ENCODE results near the gene BBLN.

BBLN gene

GRCh38 chr9:128187361-128187760 is 27.3 kb downstream of the BBLN start:
- Histone ChIP-seq H3K4me3 (replicated peaks; ENCODE audit: insufficient read depth, low read length) (no peak overlapping the region), H3K27me3 (ENCODE audit: insufficient read depth, poor library complexity, severe bottlenecking) (no peaks in the 10 kb centered on the region), H3K27ac (replicated peaks) (no peak overlapping the region)
- TF ChIP-seq REST (IDR thresholded peaks at IDR 0.05; ENCODE audit: insufficient replicate concordance, low read depth) (no peak), GABPA (IDR thresholded peaks at IDR 0.05; ENCODE audit: low read depth) (no peak), POLR2AphosphoS5 (IDR thresholded peaks at IDR 0.05; ENCODE audit: low read depth) (no peak), SPI1 (IDR thresholded peaks at IDR 0.05; ENCODE audit: borderline replicate concordance, low read depth) (no peak), CTCF (IDR thresholded peaks at IDR 0.05; ENCODE audit: insufficient read depth, low read length) (no peak)
- no peak for DNase-seq (ENCODE audit: low read depth in 1 of 2, low spot score in 1 of 2)

DNA sequence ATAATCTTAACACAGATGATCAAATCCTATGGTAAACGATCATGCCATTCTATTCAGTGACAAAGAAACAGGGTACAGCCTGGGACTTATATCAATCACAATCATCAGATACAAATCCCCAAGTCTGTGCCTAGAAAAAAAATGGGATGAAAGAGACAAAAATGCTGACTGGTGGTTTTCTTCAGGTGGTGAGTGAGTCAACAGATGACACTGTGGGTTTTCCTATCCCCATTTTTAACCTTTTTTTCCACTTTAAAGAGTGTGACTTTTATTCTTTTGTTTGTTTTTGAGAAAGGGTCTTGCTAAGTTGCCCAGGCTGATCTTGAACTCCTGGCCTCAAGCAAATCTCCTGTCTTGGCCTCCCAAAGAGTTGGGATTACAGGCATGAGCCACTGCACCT is 28.1 kb downstream of the BBLN start:
- TF ChIP-seq POLR2AphosphoS5 (IDR thresholded peaks at IDR 0.05; ENCODE audit: low read depth) (no peak), CTCF (IDR thresholded peaks at IDR 0.05; ENCODE audit: insufficient read depth, low read length) (no peak), GABPA (IDR thresholded peaks at IDR 0.05; ENCODE audit: low read depth) (no peak), SPI1 (IDR thresholded peaks at IDR 0.05; ENCODE audit: borderline replicate concordance, low read depth) (no peak), REST (IDR thresholded peaks at IDR 0.05; ENCODE audit: insufficient replicate concordance, low read depth) (no peak)
- no peak overlapping the region for H3K27ac ChIP-seq (replicated peaks)
- no peaks in the 10 kb centered on the region for H3K27me3 ChIP-seq (ENCODE audit: insufficient read depth, poor library complexity, severe bottlenecking)
- no peak overlapping the region for H3K4me3 ChIP-seq (replicated peaks; ENCODE audit: insufficient read depth, low read length)
- DNase-seq (ENCODE audit: low read depth in 1 of 2, low spot score in 1 of 2), result no peak

DNA sequence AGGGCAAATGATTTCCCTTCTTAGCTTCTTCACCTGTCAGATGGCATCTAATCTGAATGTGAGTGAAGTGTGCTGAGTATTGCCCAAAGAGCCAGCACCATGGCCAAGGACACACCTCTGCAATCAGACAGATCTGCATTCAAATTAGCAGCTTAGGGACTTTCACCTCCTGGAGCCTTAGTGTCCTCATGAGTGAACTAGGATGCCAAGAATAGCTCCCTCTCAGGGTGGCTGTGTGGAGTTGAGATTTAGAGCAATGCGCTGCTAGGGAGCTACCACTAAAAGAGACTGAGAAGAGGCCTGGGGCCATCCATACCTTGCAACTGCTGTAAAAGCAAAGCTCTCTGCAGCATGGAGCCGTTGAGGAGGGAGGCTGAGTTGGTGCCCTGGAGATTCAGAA is 29.9 kb downstream of the BBLN start:
- no peak for DNase-seq (ENCODE audit: low read depth in 1 of 2, low spot score in 1 of 2)
- H3K27me3 ChIP-seq (ENCODE audit: insufficient read depth, poor library complexity, severe bottlenecking), result no peaks in the 10 kb centered on the region
- no peak overlapping the region for H3K27ac ChIP-seq (replicated peaks)
- TF ChIP-seq POLR2AphosphoS5 (IDR thresholded peaks at IDR 0.05; ENCODE audit: low read depth) (no peak), SPI1 (IDR thresholded peaks at IDR 0.05; ENCODE audit: borderline replicate concordance, low read depth) (no peak), GABPA (IDR thresholded peaks at IDR 0.05; ENCODE audit: low read depth) (no peak), CTCF (IDR thresholded peaks at IDR 0.05; ENCODE audit: insufficient read depth, low read length) (no peak)
- H3K4me3 ChIP-seq (replicated peaks; ENCODE audit: insufficient read depth, low read length), result no peak overlapping the region
